AG04450 (cell line): ENCODE data around the gene FSTL5. TPM values are rescaled to one million over a fixed set of nuclear protein-coding genes. Genes with fewer than 3 reads are reported as not detected.

Source experiments
- CTCF ChIA-PET: fragments of 300-600, 350-600 bp; formaldehyde crosslinking; extraction: SDS; loops from one replicate; lab custom pipeline; 2022; ENCODE audit warnings: antibody characterized with exemption, inconsistent platforms; lab: Charles Lee
- POLR2A ChIA-PET: fragments of 350-600 bp; formaldehyde crosslinking; extraction: SDS; loops from one replicate; lab custom pipeline; 2021; ENCODE audit warnings: antibody characterized with exemption, inconsistent platforms; lab: Yijun Ruan, JAX
- DNase-seq: peaks from one replicate; pipeline ENCODE4 v3.0.0-alpha.2; 2011; ENCODE audit warnings: low read depth, low spot score
- H3K27ac ChIP-seq: one replicate; pipeline ENCODE4 v1.5.1; 2012; ENCODE audit warnings: low read depth, low read length, control low read depth
- H3K27me3 ChIP-seq: one replicate; pipeline ENCODE4 v1.6.0; 2012; ENCODE audit warnings: low read length; ENCODE audit not compliant: control insufficient read depth, insufficient read depth
- H3K4me3 ChIP-seq: 2 replicates; pipeline ENCODE4 v1.5.1; 2011; ENCODE audit warnings: mild to moderate bottlenecking, low read depth, low read length, control low read depth
- H3K9me3 ChIP-seq: 2 replicates; pipeline ENCODE4 v1.5.1; 2012; ENCODE audit warnings: low read length; ENCODE audit not compliant: control insufficient read depth, insufficient read depth
- CTCF ChIP-seq: IDR thresholded peaks from 2 replicates; pipeline ENCODE4 v1.5.1; 2011; ENCODE audit warnings: low read depth, low read length, control low read depth, inconsistent platforms
- polyA plus RNA-seq: library from polyadenylated mRNA; depleted of rRNA; stranded (reverse); fragments of >200 nt; gene quantifications from 2 replicates; pipeline ENCODE4 v1.2.3, GENCODE V29; 2011

FSTL5 gene
- polyA plus RNA-seq, 1 experiment, result not detected

GRCh38 chr4:161403781-161404180 lies 760.0 kb downstream of the FSTL5 start:
- no peak for DNase-seq
- peaks cover 10% of the 10 kb centered on the region for H3K9me3 ChIP-seq
- no peak overlapping the region for H3K4me3 ChIP-seq
- CTCF ChIA-PET, result no interaction called here
- POLR2A ChIA-PET, result no interaction called here
- no peaks in the 10 kb centered on the region for H3K27me3 ChIP-seq
- no peak for TF ChIP-seq CTCF
- H3K27ac ChIP-seq, result no peak overlapping the region

- TF ChIP-seq CTCF, result no peak
- H3K4me3 ChIP-seq, result no peak overlapping the region
- ChIA-PET CTCF (no interaction called here), POLR2A (no interaction called here)
- no peak for DNase-seq
- H3K27me3 ChIP-seq, result no peaks in the 10 kb centered on the region
- H3K9me3 ChIP-seq, result peaks cover 7% of the 10 kb centered on the region
- no peak overlapping the region for H3K27ac ChIP-seq
Observed at GRCh38 chr4:161393602-161394001, 770.2 kb downstream of the FSTL5 start.

- TF ChIP-seq CTCF, result no peak
- CTCF ChIA-PET, result no interaction called here
- POLR2A ChIA-PET, result no interaction called here
Observed at GRCh38 chr4:161382655-161383054, 781.1 kb downstream of the FSTL5 start.

GRCh38 chr4:161376275-161376674 lies 787.5 kb downstream of the FSTL5 start:
- Histone ChIP-seq H3K27me3 (no peaks in the 10 kb centered on the region), H3K4me3 (no peak overlapping the region), H3K27ac (no peak overlapping the region), H3K9me3 (peaks cover 9% of the 10 kb centered on the region; the same call in 1 of the 2 replicates)
- no peak for TF ChIP-seq CTCF
- ChIA-PET POLR2A (no interaction called here), CTCF (no interaction called here)
- no peak for DNase-seq

More at GRCh38 chr4:161382655-161383054, 781.1 kb downstream of the FSTL5 start:
- H3K4me3 ChIP-seq, result no peak overlapping the region
- H3K27me3 ChIP-seq, result no peaks in the 10 kb centered on the region
- no peak overlapping the region for H3K27ac ChIP-seq
- DNase-seq, result no peak
- H3K9me3 ChIP-seq, result peaks cover 6% of the 10 kb centered on the region; the same call in 1 of the 2 replicates

GRCh38 chr4:161364681-161365080 lies 799.1 kb downstream of the FSTL5 start:
- ChIA-PET CTCF (no interaction called here), POLR2A (no interaction called here)
- Histone ChIP-seq H3K27me3 (no peaks in the 10 kb centered on the region), H3K4me3 (no peak overlapping the region), H3K27ac (no peak overlapping the region), H3K9me3 (no peaks in the 10 kb centered on the region; the same call in none of the 2 replicates)
- DNase-seq, result no peak
- no peak for TF ChIP-seq CTCF
